Activated effector memory CD4-positive, alpha-beta T cell treated with anti-CD3 and anti-CD28 coated beads, Interleukin-2, amount 50 U/mL, for 16 hours (primary cell): ENCODE results near the gene GALNT10.

ENCODE experiments used
- DNase-seq: peaks from one replicate; pipeline ENCODE4 v3.0.0-alpha.2; 2020

The GALNT10 gene

DNA sequence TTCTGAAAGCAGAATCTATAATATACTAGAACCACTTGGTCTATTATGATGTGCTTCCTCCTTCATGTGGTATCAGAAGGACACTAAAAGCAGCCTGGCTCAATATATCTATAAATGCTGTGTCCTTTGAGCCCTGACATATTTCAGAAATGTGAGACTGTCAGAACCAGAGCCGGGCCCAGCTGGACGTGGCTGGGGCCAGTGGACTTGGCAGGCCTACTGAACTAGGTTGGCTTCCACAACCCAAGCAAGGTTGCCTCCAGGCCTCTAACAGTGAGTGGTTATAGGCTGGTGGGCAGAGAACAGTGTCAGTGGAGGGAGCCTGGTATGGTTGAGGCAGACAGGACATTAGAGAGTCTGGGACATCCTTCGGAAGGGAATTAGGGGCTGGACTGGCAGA, 78.9 kb downstream of the GALNT10 start:
- DNase-seq = no peak

- DNase-seq = no peak
Observed at GRCh38 chr5:154271466-154271865, 80.9 kb downstream of the GALNT10 start.

- no peak for DNase-seq
Observed at GRCh38 chr5:154271936-154272514, 81.5 kb downstream of the GALNT10 start.

GRCh38 chr5:154273028-154273617, 82.6 kb downstream of the GALNT10 start:
- no peak for DNase-seq

DNA sequence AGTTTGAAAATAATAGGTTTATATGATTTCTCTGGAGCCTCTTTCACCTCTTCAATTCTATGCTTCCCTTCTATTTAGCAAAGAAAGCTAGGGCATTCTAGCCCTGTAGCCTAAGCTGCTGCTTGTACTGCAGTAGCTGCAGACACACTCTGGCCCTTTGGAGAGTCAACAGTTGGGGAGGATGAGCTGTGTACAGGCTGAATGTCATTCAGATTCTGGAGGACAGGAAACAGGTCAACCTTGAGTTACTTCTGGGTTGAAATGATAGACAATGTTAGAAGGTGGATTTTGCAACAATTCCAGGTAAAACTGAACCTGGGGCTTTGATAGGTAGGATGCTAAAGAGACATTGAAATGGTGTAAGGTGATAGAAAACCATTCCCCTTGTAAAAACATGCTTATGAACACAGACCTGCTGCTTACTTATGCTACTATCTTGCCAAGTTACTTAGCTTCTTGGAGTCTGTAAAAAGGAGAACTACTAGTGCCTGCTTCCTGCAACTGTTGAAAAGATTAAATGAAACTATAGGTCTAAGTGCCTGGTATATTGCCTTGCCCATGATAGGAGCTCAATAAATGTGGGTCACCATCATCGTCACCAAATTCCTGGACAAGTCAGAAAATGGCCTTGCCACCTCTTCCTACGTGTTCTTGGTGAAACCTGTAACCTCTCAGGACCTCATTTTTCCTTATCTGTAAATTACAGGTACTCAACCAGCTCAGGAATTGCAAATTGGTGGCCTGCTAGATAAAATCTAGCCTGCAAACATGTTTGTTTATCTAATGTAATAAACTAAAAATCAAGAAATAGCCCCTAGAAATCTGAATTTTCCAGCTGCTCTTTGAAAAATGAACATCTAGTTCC, 83.7 kb downstream of the GALNT10 start:
- no peak for DNase-seq

GRCh38 chr5:154274828-154275185, 84.3 kb downstream of the GALNT10 start:
- DNase-seq = no peak

GRCh38 chr5:154275566-154275965, 85.0 kb downstream of the GALNT10 start:
- no peak for DNase-seq

- DNase-seq = no peak
Observed at GRCh38 chr5:154276261-154276972, 85.9 kb downstream of the GALNT10 start.

GRCh38 chr5:154276973-154277331, 86.4 kb downstream of the GALNT10 start:
- DNase-seq = no peak

DNA sequence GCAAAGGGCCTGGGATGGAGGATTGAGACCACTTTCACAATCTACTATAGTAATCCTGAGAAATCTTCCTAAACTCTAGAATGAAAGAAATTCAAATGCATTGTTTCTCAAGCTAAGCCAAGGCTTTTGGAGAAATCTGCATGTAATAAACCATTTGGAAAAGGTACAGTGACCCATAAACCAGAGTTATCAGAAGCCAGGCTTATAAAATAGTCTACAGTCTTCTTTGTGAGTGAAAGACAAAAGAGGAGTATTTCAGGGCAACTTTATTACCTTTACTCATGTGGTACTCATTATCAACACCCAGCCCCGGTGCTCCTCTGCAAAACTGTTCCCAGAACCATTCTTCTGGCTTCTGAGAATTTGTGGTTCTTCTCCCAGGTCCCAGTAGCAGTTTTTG, 87.0 kb downstream of the GALNT10 start:
- no peak for DNase-seq

DNA sequence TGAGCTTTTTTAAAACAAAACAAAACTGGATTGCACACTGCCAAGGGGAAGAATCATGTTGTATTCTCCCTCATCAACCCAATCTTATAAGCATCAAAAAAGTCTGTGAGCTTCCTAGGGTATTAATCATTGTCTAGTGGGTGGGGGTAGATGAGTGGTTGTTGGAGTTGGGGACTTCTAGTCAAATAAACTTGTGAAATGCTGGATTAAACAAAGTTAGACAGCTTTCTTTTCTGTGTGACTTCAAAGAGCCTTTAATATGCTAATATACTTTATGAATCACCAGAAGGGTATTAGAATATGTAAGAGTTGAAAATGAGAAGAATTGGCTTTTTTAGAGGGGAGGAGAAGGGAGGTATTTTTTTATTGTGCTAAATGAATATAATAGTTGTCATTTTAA, 87.7 kb downstream of the GALNT10 start:
- DNase-seq = no peak

GRCh38 chr5:154278908-154279307, 88.4 kb downstream of the GALNT10 start:
- DNase-seq = no peak

DNA sequence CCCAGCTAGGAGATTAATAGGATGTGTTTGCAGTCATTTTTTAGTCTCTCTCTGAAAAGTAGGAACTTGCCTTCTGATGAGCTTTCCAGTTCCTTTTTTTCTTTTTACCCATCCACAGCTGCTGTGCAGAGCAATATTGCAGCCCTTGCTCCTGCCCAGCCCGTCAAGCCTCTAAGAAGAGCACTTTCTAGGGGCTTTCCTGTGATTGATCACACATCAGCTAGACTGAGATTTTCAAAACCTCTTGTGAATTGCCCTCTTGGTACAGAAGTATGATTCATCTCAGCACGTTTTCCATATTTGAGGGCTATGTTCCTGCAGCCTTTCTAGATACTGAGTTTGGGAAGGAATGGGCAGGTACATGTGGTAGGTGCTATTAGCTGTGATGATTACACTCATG, 93.9 kb downstream of the GALNT10 start:
- no peak for DNase-seq

GRCh38 chr5:154285661-154286408, 95.3 kb downstream of the GALNT10 start:
- no peak for DNase-seq

GRCh38 chr5:154286557-154286956, 96.0 kb downstream of the GALNT10 start:
- DNase-seq = no peak

GRCh38 chr5:154287136-154287535, 96.6 kb downstream of the GALNT10 start:
- no peak for DNase-seq

- DNase-seq = no peak
Observed at GRCh38 chr5:154288145-154288544, 97.6 kb downstream of the GALNT10 start.

- no peak for DNase-seq
Observed at GRCh38 chr5:154291917-154292316, 101.4 kb downstream of the GALNT10 start.

- no peak for DNase-seq
Observed at GRCh38 chr5:154293219-154293618, 102.7 kb downstream of the GALNT10 start.

- DNase-seq = no peak
Observed at GRCh38 chr5:154295551-154295950, 105.0 kb downstream of the GALNT10 start.

- no peak for DNase-seq
Observed at GRCh38 chr5:154296525-154297159, 106.1 kb downstream of the GALNT10 start.

DNA sequence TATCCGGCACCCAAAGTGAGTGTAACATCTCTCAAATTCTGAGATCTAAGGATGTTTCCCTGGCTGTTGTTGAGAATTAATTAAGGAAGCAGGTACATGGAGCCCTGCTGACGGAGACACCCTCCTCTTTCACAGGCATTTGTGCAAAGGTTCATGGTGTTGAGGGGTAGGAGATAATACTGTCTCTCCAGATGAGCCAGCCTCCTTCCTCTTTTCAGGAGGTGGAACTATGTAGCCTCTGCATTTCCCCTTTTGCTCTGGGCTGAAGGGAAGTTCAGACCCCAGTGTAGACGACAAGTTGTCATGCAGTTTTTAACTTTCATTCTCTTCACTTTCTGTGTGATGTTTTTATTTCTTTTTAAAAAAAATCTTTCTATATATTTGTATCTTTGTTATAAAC, 107.5 kb downstream of the GALNT10 start:
- DNase-seq = no peak
